Measurements from ENCODE around the gene THAP3. TPM values are rescaled to one million over a fixed set of nuclear protein-coding genes. Genes with fewer than 3 reads are reported as not detected.
A peak's percentile ranks its signal among the peaks of the same experiment; 100 is the strongest.

Gene THAP3
- total and polyA plus RNA-seq, 9 of the 15 experiments (the other 6 are each of a cell fraction or from before 2014, with no cell fraction given) = 1.9 to 31.2 (median 18.2) TPM

GRCh38 chr1:6613361-6614018 lies 11.2 kb upstream of the THAP3 start, which contains the start of gene PHF13 (continued):
- no peak for TF ChIP-seq REST (IDR thresholded peaks at IDR 0.05; ENCODE audit: borderline replicate concordance)
- TF ChIP-seq REST (CRISPR knock-in tag; IDR thresholded peaks at IDR 0.05; ENCODE audit: low read depth) = no peak
- TF ChIP-seq DACH1 (IDR thresholded peaks at IDR 0.05; ENCODE audit: partially characterized antibody) = no peak
- no peak for TF ChIP-seq ZNF253 (CRISPR knock-in tag; conservative IDR thresholded peaks at IDR 0.05)
- TF ChIP-seq JUND (IDR thresholded peaks at IDR 0.05; ENCODE audit: borderline replicate concordance, low read depth, low read length) = peak; percentile 40
- no peak; the same call in 2 of the 3 replicates for TF ChIP-seq JUND (tag; IDR thresholded peaks at IDR 0.05; ENCODE audit: borderline replicate concordance, low read depth, low read length)
- TF ChIP-seq YY1 (IDR thresholded peaks at IDR 0.05; ENCODE audit: borderline replicate concordance in 1 of 3, control insufficient read depth in 1 of 3, extremely low read depth in 1 of 3, insufficient read depth in 3 of 3, insufficient read length in 1 of 3, insufficient replicate concordance in 2 of 3, low read depth in 1 of 3, low read length in 2 of 3) = peak in 1 of 3 experiments; percentile 26
- no peak for TF ChIP-seq ARID4B (CRISPR knock-in tag; IDR thresholded peaks at IDR 0.05)
- no peak for TF ChIP-seq ZC3H11A (IDR thresholded peaks at IDR 0.05; ENCODE audit: low read depth, low read length)
- TF ChIP-seq SMARCB1 (IDR thresholded peaks at IDR 0.05; ENCODE audit: insufficient read length, low read depth) = no peak
- TF ChIP-seq ELF2 (CRISPR knock-in tag; IDR thresholded peaks at IDR 0.05) = no peak
- TF ChIP-seq STAG1 (CRISPR knock-in tag; IDR thresholded peaks at IDR 0.05; ENCODE audit: borderline replicate concordance) = no peak
- TF ChIP-seq FOXJ2 (tag; IDR thresholded peaks at IDR 0.05) = peak; percentile 90
- TF ChIP-seq PHF21A (IDR thresholded peaks at IDR 0.05; ENCODE audit: borderline replicate concordance, low read depth) = no peak
- no peak for TF ChIP-seq ZNF445 (CRISPR knock-in tag; IDR thresholded peaks at IDR 0.05; ENCODE audit: low read depth)
- no peak for TF ChIP-seq ZBTB17 (CRISPR knock-in tag; IDR thresholded peaks at IDR 0.05)

All from K562 (cell line).